ENCODE data around the gene CCP110. TPM values are rescaled to one million over a fixed set of nuclear protein-coding genes. Genes with fewer than 3 reads are reported as not detected.

Gene CCP110
- total RNA-seq, 1 experiment from 2014 or later = 21.6 TPM

- Histone ChIP-seq H3K14ac (ENCODE audit: insufficient read depth, low read length) (no peak overlapping the region), H2BK5ac (ENCODE audit: insufficient read length, low read length) (no peak overlapping the region), H2BK120ac (ENCODE audit: low read depth, low read length, poor library complexity, severe bottlenecking) (no peak overlapping the region), H2BK12ac (ENCODE audit: insufficient read length, low read depth, low read length) (no peak overlapping the region), H4K20me1 (ENCODE audit: control insufficient read depth, insufficient read depth, insufficient read length) (no peaks in the 10 kb centered on the region), H3K4ac (ENCODE audit: low read depth, low read length) (no peak overlapping the region), H3K9me3 (ENCODE audit: control insufficient read depth, low read depth, low read length) (no peaks in the 10 kb centered on the region), H2AK5ac (ENCODE audit: insufficient read length, low read length) (no peak overlapping the region), H3K79me2 (ENCODE audit: insufficient read depth, low read length) (no peaks in the 10 kb centered on the region), H4K8ac (replicated peaks; ENCODE audit: insufficient read length, low read depth, low read length) (no peak overlapping the region), H2AFZ (ENCODE audit: low read length) (no peak overlapping the region), H2BK15ac (ENCODE audit: low read depth, low read length) (no peak overlapping the region), H4K91ac (ENCODE audit: insufficient read length, low read depth, low read length) (no peak overlapping the region), H3K23me2 (ENCODE audit: insufficient read length, low read depth, low read length, poor library complexity, severe bottlenecking) (no peaks in the 10 kb centered on the region), H3K56ac (ENCODE audit: insufficient read length, low read depth, low read length) (no peak overlapping the region), H3K79me1 (ENCODE audit: insufficient read depth, low read depth, low read length, poor library complexity, severe bottlenecking) (no peaks in the 10 kb centered on the region), H3K27me3 (ENCODE audit: insufficient read depth, low read length) (no peaks in the 10 kb centered on the region), H3K18ac (ENCODE audit: insufficient read length, low read depth, low read length) (no peak overlapping the region), H3K27ac (ENCODE audit: insufficient read length, low read depth, low read length) (no peak overlapping the region), H3K4me2 (ENCODE audit: insufficient read depth, insufficient read length, low read length) (no peak overlapping the region), H3K23ac (ENCODE audit: insufficient read length, low read depth, low read length) (no peak overlapping the region), H3T11ph (ENCODE audit: low read length) (no peak overlapping the region), H3K9ac (ENCODE audit: extremely low read depth, insufficient read length, low read length) (no peak overlapping the region), H4K5ac (ENCODE audit: insufficient read length, low read depth, low read length) (no peak overlapping the region), H2BK20ac (ENCODE audit: low read depth, low read length, poor library complexity, severe bottlenecking) (no peak overlapping the region), H3K4me1 (ENCODE audit: insufficient read depth, low read length) (no peaks in the 10 kb centered on the region)
- no peaks in the 10 kb centered on the region for H3K27me3 Mint-ChIP-seq (ENCODE audit: low read depth)
- WGBS (ENCODE audit: extremely low coverage, insufficient read length, low lambda C conversion rate) = no CpG with 5 or more reads among the region's 4 CpGs
- TF ChIP-seq, protein P1, sequence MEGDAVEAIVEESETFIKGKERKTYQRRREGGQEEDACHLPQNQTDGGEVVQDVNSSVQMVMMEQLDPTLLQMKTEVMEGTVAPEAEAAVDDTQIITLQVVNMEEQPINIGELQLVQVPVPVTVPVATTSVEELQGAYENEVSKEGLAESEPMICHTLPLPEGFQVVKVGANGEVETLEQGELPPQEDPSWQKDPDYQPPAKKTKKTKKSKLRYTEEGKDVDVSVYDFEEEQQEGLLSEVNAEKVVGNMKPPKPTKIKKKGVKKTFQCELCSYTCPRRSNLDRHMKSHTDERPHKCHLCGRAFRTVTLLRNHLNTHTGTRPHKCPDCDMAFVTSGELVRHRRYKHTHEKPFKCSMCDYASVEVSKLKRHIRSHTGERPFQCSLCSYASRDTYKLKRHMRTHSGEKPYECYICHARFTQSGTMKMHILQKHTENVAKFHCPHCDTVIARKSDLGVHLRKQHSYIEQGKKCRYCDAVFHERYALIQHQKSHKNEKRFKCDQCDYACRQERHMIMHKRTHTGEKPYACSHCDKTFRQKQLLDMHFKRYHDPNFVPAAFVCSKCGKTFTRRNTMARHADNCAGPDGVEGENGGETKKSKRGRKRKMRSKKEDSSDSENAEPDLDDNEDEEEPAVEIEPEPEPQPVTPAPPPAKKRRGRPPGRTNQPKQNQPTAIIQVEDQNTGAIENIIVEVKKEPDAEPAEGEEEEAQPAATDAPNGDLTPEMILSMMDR (conservative IDR thresholded peaks at IDR 0.05) = no peak
- DNase-seq = no peak
- H3K36me3 Mint-ChIP-seq (ENCODE audit: insufficient read depth in 1 of 3, low read depth in 3 of 3) = peaks cover 34 to 59% (median 49%) of the 10 kb centered on the region in 3 experiments
- no peaks in the 10 kb centered on the region for H3K9me3 Mint-ChIP-seq
- H3K4me3 Mint-ChIP-seq = no peak overlapping the region
- H3K27ac Mint-ChIP-seq = no peak overlapping the region
- H3K4me1 Mint-ChIP-seq = no peaks in the 10 kb centered on the region
Measured at GRCh38 chr16:19513377-19514053, 10.2 kb upstream of the CCP110 start.

All from H9 (cell line).